Hematopoietic multipotent progenitor cell treated with erythropoietin and hydrocortisone succinate and interleukin-3 and kit ligand, for 15 days (in vitro differentiated cells): ENCODE results near the gene CHMP1A.
"Not testable (repeated sequence)": the region's sequence is repeated elsewhere in the genome, so short reads cannot be mapped to it uniquely, and the experiment has no call there.

Experiments used
- DNase-seq: peaks from one replicate; pipeline ENCODE4 v3.0.0-alpha.2; 2015; ENCODE audit warnings: low spot score

CHMP1A gene

GRCh38 chr16:89657442-89658220 is at the start of gene CHMP1A, which contains the start of gene SPATA33:
Gene CHMP1A, minus strand, starts transcription at chr16:89657708. Its CDS starts 120 bp downstream, at chr16:89657588.
Gene SPATA33, plus strand, starts transcription at chr16:89657836. Its CDS starts 76 bp downstream, at chr16:89657912.
- DNase-seq, result peak; percentile 92

- DNase-seq, result no peak
Observed at GRCh38 chr16:89706518-89707260, 49.2 kb upstream of the CHMP1A start.

DNA sequence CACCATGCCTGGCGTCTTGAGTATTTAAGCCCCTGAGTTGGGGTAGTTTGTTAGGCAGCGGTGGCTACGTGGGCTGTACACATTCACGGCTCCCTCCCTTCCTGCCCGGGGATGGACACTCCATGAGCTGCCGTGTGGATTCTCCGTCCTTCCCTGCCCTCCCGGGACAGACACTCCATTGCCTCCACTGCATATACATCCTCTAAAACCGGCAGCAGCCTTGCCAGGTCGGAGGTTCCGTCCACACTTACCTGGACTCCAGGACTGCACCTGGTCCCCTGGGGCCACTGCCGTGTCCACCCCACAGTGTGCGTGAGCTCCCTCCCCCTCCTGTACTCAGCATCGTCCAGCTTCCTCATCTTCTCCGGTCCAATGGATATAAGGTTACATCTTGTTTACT is 47.5 kb upstream of the CHMP1A start:
- DNase-seq, result no peak

DNA sequence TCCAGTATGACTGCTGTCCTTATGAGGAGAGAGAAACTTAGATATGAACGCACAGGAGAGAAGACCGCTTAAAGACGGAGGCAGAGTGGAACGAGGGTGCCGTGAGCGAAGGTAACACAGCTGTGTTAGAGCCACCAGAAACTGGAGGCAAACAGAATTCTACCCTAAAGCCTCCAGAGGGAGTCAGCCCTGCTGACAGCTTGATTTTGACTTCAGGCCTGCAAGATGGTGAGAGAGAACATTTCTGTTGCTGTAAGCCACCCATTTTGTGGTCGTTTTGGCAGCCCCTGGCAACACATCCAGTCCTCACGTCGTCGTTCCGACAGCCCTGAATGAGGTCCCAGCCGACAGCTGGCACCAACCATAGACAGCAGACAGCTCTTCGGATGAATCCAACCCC is 46.8 kb upstream of the CHMP1A start:
- no peak for DNase-seq

DNA sequence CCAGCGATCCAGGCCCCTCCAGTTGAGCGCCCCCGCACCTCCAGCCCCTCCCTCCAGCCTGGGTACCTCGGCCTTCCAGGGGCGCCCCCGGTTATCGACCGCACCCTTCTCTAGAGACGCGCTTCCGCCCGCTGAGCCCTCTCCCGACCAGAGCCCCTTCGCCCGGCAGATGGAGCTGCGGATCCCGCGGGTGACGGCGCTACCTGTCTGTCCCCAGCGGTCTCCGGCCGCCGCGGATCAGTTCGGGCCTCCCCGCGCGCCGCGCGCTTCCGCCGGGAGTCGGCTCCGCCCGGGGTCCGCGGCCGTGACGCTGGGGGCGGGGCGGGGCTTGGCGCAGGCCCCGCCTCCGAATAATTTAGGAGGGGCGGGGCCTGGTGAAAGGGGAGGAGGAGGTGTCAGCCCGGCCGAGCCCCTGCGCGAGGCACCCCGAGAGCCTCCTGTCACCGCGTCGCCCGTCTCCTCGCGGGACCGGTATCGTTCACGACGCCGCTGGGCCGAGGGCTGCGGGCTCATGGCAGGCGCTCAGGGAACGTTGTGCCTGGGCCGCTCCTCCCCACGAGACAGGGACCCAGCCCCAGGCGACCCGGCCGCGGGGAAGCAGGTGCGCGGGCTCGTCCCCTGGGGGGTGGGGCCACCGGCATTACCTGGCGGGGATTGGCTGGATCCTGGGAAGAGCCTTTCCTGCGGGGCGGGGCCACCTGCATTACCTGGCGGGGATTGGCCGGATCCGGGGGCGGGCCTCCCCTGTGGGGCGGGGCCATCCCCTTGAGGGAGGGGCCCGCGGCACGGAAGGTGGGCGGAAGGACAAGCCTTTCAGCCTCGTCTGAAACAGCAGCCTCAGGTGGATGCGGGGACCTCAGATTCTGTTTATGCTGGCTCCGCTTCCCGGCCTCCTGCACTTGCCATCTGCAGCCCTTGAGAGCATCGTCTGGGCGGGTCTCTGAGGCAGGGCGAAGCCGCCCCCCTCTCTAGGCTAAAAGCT is 44.2 kb upstream of the CHMP1A start, which contains the start of gene SPATA2L:
Gene SPATA2L (minus strand): TSS at position 281 of the 982 bp plus-strand sequence. CDS start 473 bp downstream, outside the sequence.
- peak; percentile 92 for DNase-seq

DNA sequence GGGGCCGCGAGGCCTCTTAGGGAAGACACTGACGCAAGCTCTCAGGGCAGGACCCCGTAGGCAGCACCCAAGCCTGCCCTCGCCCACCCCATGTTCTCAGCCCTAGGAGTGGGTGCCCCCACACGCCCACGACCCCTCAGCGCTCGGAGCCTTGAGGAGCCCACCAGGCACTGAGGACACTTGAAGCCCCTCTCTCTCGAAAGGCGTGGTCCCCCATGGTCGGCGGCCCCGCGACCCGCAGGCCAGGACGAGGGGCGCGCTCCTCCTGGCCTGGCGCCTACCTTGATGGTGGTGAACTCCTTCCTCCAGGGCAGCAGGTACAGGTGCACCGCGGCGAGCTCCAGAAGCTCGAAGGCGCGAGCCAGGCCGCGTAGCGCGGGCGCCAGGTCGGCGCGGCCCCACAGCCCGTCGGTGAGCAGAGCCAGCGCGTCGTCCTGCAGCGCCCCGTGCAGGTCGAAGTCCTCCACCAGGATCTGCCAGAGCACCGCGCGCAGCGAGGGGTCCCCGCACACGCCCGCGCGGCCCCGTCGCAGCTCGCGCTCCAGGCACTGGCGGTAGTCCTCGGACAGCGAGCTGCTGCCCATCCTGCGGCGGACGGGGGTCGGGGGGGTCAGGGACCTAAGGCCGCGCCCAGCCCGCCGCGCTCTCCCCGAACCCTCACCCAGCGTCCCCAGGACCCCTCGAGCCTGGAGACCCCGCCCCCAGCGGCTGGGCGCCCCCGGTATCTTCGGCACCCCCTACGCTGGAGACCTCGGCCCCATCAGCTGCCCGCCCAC is 43.3 kb upstream of the CHMP1A start:
- peak; percentile 26 for DNase-seq

DNA sequence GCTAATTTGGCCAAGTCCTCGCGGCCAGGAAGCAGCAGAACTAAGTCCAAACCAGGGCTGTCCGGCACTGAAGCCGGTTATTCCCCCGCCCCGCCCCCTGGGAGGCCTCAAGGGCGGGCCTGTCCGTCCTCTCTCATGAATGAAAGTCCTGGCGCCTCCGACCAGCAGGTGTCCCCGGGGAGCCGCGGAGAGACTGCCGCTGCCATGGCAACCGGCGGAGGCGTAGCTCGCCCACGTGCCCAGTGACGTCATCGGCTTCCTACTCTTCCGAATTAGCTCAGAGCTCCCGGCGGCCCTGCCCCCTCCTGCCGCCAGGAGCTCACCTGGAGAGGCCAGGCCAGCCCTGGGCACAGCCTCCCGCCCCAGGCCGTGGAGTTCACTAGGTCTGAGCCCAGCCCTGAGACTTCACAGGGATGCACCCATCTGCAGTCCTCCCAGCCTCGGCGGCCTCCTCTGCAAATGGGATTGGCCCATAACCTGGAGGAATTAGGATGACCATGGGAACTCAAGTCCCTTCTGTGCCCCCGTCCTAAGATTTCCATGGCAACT is 42.7 kb upstream of the CHMP1A start:
- DNase-seq, result peak; percentile 99

DNA sequence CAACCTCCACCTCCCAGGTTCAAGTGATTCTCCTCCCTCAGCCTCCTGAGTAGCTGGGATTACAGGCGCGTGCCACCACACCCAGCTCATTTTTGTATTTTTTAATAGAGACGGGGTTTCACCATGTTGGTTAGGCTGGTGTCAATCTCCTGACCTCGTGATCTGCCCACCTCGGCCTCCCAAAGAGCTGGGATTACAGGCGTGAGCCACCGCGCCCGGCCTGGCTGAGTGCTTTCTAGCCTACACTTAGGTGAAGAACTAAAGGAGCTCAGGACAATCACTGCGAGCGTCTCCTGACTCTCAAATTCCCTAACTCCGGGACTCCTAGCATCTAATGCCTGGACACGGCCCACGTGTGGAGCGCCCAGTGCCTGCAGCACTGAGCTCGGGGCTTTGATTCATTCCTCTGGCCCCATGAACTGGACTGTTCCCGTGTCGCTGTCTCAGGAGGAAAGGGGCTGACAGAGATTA is 42.2 kb upstream of the CHMP1A start:
- DNase-seq, result not testable (repeated sequence)

DNA sequence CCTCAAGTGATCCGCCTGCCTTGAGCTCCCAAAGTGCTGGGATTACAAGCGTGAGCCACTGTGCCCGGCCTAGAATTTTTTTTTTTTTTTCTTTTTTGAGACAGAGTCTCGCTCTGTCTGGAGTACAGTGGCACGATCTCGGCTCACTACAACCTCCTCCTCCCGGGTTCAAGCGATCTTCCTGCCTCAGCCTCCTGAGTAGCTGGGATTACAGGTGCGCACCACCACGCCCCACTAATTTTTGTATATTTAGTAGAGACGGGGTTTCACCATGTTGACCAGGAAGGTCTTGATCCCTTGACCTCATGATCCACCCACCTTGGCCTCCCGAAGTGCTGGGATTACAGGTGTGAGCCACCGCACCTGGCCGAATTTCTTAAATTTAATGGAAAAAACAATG is 41.2 kb upstream of the CHMP1A start:
- DNase-seq, result not testable (repeated sequence)

GRCh38 chr16:89697616-89698331 is 40.3 kb upstream of the CHMP1A start:
- no peak for DNase-seq

DNA sequence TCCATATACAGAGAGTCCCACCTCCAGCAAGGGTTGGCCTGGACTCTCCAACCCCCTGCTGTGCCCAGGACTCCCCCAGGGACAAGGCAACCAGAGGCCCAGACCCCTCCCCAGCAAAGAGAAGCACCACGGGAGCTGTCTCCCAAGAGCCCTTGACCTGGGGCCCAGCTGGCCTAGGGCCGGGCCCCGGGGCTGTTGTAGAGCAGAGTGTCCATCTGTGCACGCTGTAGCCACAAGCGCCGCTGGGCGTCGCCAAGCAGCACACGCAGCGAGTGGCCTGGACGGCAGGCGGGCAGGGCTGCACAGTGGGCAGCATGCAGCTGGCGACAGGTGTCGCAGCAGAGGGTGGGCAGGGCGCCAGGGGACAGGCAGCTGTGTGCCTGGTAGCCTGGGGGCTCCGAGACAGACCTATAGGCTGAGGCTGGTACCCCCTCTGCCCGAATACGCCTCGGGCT is 39.7 kb upstream of the CHMP1A start:
- no peak for DNase-seq

DNA sequence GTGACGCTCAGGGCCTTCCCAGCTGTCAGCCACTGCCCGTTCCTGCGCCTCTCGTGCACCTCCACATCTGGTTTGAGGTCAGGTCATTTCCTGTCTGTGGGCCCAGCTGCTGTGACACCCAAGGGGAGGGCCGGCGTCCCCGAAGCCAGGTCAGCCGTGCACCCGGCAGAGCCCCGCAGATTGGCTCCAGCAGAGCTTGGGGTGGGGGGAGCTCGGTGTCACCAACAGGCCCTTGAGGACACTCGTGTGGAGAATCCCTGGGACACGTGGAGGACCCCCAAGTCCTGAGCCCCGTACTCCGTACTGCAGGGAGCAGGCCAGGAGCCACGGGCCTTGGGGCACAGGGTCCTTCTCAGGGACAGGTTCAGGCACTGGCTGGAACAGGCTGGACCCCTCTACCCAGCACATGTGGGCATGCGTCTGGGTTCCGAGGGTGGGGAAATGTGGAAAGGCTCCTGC is 39.2 kb upstream of the CHMP1A start:
- no peak for DNase-seq

DNA sequence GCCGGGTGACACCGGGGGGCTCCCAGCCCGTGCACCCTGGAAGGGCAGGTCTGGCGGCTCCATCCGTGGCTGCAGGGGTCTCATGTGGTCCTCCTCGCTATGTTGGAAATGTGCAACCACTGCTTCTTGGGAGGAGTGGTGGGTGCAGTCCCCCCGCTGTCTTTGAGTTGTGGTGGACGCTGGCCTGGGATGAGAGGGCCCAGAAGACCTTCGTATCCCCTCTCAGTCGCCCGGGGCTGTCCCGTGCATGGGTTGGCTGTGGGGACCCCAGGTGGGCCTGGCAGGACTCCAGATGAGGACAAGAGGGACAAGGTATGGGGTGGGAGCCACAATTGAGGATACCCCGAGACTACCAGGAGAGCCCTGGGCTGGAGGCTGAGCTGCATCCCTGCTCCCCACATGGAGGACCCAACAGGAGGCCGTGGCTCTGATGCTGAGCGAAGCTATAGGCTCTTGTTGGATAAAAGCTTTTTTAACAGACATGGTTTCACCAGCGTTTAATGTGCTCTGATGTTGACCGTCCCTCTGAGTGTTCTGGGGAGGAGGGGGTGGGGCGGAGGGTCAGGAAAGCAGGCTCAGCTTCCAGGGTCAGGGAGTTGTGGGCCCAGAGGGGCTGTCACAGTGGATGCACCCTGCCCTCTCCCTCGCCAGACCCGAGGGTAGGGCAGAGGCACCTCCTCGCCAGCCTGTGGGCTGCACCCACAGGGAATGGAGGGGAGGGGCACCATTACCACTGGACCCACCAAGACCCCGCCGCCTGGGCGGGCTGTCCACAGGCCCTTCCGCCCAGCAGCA is 38.6 kb upstream of the CHMP1A start:
- no peak for DNase-seq

DNA sequence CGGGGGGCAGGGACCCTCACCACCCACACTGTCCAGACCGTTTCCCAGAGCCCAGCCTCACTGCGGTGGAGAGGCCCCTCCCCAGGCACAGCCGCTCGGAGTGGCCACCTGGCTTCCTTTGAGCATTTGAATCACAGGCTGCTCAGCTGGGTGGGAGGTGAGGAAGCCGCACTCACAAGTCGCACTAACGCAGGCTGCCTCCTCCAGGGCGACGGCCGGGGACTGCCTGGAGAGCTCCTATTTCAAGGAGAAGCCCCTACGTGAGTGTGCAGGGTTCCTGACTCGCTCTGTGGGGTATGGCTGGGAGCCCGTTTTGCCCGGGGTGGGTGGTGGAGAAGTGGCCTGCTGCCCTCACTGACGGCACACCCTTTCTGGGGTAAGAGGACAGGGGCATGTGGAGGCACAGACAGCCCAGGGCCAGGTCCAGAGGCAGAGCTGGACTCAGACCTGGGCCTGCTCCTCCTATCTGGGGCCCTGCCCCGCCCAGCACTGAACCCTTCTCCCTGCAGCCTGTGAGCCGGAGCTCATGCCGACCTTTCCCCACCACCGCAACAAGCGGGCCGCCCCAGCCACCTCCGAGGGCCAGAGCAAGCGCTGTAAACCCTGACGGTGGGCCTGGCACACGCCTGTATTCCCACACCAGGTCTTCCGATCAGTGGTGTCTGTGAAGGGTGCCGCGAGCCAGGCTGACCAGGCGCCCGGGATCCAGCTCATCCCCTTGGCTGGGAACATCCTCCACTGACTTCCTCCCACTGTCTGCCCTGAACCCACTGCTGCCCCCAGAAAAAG is 37.8 kb upstream of the CHMP1A start:
- no peak for DNase-seq

DNA sequence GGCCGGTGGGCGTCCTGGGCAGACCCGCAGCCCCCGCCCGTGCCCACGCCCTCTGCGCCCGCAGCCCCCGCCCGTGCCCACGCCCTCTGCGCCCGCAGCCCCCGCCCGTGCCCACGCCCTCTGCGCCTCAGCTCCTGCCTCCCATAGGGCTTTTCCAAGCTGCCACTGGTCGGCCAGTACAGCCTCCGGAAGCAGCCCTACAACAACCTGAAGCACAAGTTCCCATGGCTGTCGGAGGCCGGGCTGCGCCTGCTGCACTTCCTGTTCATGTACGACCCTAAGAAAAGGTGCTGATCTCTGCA is 37.2 kb upstream of the CHMP1A start:
- DNase-seq, result not testable (repeated sequence)

DNA sequence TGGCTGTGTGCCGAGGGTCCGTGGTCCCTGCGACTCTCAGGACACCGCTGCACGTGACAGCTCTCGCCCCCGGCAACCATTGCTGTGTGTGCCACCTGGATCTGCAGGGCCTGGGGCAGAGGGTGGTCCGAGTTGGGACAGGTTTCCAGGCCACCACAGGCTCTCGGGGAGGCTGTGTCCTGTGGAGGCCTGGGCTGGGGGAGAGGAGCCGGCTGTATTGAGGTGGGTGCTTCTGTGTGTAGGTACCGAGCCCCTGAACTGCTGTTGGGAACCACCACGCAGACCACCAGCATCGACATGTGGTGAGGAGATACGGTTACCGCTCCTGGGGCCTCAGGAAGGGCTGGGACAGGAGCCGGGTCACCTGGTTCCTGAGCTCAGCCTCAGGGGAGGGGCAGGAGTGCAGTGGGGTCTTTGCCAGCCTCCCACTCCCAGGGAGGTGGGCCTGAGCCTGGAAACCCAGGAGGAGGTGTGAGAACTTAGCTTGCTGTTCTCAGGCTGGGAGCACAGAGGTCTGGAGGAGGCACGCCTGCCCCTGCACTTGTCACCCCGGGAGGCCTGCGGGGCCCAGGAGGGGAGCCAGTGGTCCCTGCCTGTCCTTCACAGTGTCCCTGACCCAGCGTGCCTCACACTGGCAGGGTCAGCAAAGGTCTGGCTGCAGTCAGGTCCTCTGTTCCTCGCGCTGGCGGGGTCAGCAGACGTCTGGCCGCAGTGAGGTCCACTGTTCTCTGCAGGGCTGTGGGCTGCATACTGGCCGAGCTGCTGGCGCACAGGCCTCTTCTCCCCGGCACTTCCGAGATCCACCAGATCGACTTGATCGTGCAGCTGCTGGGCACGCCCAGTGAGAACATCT is 36.6 kb upstream of the CHMP1A start:
- peak; percentile 28 for DNase-seq

DNA sequence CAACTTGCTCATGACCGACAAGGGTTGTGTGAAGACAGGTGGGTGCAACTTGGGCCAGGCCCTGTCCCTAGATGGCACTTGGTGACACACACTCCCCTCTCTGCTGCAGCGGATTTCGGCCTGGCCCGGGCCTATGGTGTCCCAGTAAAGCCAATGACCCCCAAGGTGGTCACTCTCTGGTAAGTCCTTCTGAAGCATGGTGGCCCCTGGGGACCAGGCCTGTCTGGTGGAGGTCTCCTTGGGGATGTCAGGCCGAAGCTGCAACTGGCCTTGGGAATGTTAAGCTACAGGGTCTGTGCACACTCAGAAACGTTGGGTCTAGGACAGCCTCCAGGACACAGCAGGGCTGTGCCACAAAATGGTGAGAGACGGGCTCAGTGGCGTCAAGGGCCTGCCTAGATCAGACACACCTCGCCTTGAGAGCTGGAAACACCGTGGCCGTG is 35.8 kb upstream of the CHMP1A start:
- DNase-seq, result no peak
